Endothelial cell of umbilical vein (primary cell): Measurements from ENCODE around the gene C17orf113. TPM values are rescaled to one million over a fixed set of nuclear protein-coding genes. Genes with fewer than 3 reads are reported as not detected.
A peak's percentile ranks its signal among the peaks of the same experiment; 100 is the strongest.

Experiments used
- BruUV-seq: library from RNA; stranded (reverse); fragments of 400-500 nt; replicated peaks from 2 replicates; lab custom pipeline; 2021; lab: Mats Ljungman, UMichigan
- CTCF ChIA-PET: fragments of 300-600, 350-600 bp; sonication (Branson Sonifier 250); formaldehyde crosslinking; loops from one replicate; lab custom pipeline; 2021; ENCODE audit warnings: antibody characterized with exemption, inconsistent platforms; lab: Charles Lee
- POLR2A ChIA-PET: fragments of 300-600, 350-600 bp; sonication (Branson Sonifier 250); formaldehyde crosslinking; loops from one replicate; lab custom pipeline; 2021; ENCODE audit warnings: antibody characterized with exemption, inconsistent platforms; lab: Charles Lee
- DNase-seq: peaks from one replicate; pipeline ENCODE4 v3.0.0-alpha.2; 2011; ENCODE audit warnings: low read depth, low spot score
- FAIRE-seq: peaks from 2 replicates; lab custom pipeline; 2011; peaks lifted over from hg19 to GRCh38; lab: Jason Lieb, UNC
- H2AFZ ChIP-seq: 2 replicates; pipeline ENCODE4 v1.6.0; 2012; ENCODE audit warnings: low read depth, low read length, control low read depth, inconsistent platforms
- H3K27ac ChIP-seq: 2 replicates; pipeline ENCODE4 v1.5.1; 2011; ENCODE audit warnings: low read depth, mild to moderate bottlenecking, control low read depth, low read length, moderate library complexity; ENCODE audit not compliant: insufficient read depth
- H3K27me3 ChIP-seq, 2 experiments: 2 replicates each; pipeline versions ENCODE4 v1.6.0 to v1.6.1; 2011; ENCODE audit warnings: low read length in 2 of 2, mixed read lengths in 1 of 2; ENCODE audit not compliant: control insufficient read depth in 2 of 2, insufficient read depth in 2 of 2
- H3K36me3 ChIP-seq, 2 experiments: 2 replicates in 1 of 2; 3 replicates in 1 of 2; pipeline ENCODE4 v1.5.1; 2011; ENCODE audit warnings: low read length in 2 of 2, mild to moderate bottlenecking in 1 of 2, moderate library complexity in 1 of 2; ENCODE audit not compliant: control insufficient read depth in 2 of 2, insufficient read depth in 2 of 2; ENCODE audit errors: extremely low read depth in 1 of 2
- H3K4me1 ChIP-seq: 3 replicates; pipeline ENCODE4 v1.5.1; 2011; ENCODE audit warnings: mild to moderate bottlenecking, low read length; ENCODE audit not compliant: control insufficient read depth, insufficient read depth; ENCODE audit errors: extremely low read depth
- H3K4me2 ChIP-seq: 2 replicates; pipeline ENCODE4 v1.6.1; 2011; ENCODE audit warnings: low read length, control low read depth, mixed read lengths; ENCODE audit not compliant: insufficient read depth
- H3K4me3 ChIP-seq, 3 experiments: fragments of 200-600 bp in 1 of 3; sonication (generic), shearing (Covaris generic) in 1 of 3; replicated peaks in 1 of 3; 2 replicates each; pipeline ENCODE4 v1.5.1; 2011 to 2016; ENCODE audit warnings: control low read depth in 3 of 3, low read length in 3 of 3, mild to moderate bottlenecking in 2 of 3, inconsistent platforms in 1 of 3, low read depth in 1 of 3, moderate library complexity in 1 of 3; ENCODE audit not compliant: insufficient read depth in 1 of 3
- H3K79me2 ChIP-seq: 2 replicates; pipeline ENCODE4 v1.6.0; 2012; ENCODE audit warnings: low read length, inconsistent platforms; ENCODE audit not compliant: control insufficient read depth, insufficient read depth
- H3K9ac ChIP-seq: replicated peaks from 2 replicates; pipeline ENCODE3; 2011; ENCODE audit warnings: low read length, control low read depth; ENCODE audit not compliant: insufficient read depth; ENCODE audit errors: extremely low read depth
- H3K9me1 ChIP-seq: replicated peaks from 3 replicates; pipeline ENCODE4 v1.6.0; 2011; ENCODE audit warnings: mild to moderate bottlenecking, low read length; ENCODE audit not compliant: control insufficient read depth, insufficient read depth; ENCODE audit errors: extremely low read depth
- H3K9me3 ChIP-seq: replicated peaks from 2 replicates; pipeline ENCODE4 v1.5.1; 2012; ENCODE audit warnings: low read length, inconsistent platforms; ENCODE audit not compliant: control insufficient read depth, insufficient read depth
- H4K20me1 ChIP-seq: replicated peaks from 2 replicates; pipeline ENCODE3; 2011; ENCODE audit warnings: mild to moderate bottlenecking, low read length; ENCODE audit not compliant: control insufficient read depth, insufficient read depth; ENCODE audit errors: extremely low read depth
- CTCF ChIP-seq, 2 donors: IDR thresholded peaks; 1 replicate in 1 of 2; 2 replicates in 1 of 2; pipeline ENCODE4 v1.5.1; 2011; ENCODE audit warnings: low read length in 2 of 2, mild to moderate bottlenecking in 2 of 2, moderate library complexity in 2 of 2, control low read depth in 1 of 2, inconsistent platforms in 1 of 2, low read depth in 1 of 2; ENCODE audit not compliant: insufficient read depth in 1 of 2; ENCODE audit errors: extremely low read depth in 1 of 2
- EZH2 ChIP-seq: IDR thresholded peaks from 2 replicates; pipeline ENCODE4 v1.6.1; 2012; ENCODE audit warnings: borderline replicate concordance, low read depth, mild to moderate bottlenecking, moderate library complexity, low read length, inconsistent platforms; ENCODE audit not compliant: severe bottlenecking
- FOS ChIP-seq: IDR thresholded peaks from 2 replicates; pipeline ENCODE4 v1.6.1; 2011; ENCODE audit warnings: mild to moderate bottlenecking, low read length, moderate library complexity, borderline replicate concordance; ENCODE audit not compliant: insufficient read depth
- GATA2 ChIP-seq: IDR thresholded peaks from 2 replicates; pipeline ENCODE4 v1.7.0; 2011; ENCODE audit warnings: low read depth, mild to moderate bottlenecking, moderate library complexity, mixed read lengths, low read length; ENCODE audit not compliant: insufficient read length, insufficient read depth
- JUN ChIP-seq: IDR thresholded peaks from 2 replicates; pipeline ENCODE4 v1.6.1; 2011; ENCODE audit warnings: borderline replicate concordance, low read depth; ENCODE audit not compliant: insufficient read length, insufficient read depth
- MAX ChIP-seq: IDR thresholded peaks from 2 replicates; pipeline ENCODE4 v1.6.1; 2011; ENCODE audit not compliant: insufficient read depth, insufficient read length
- MYC ChIP-seq: IDR thresholded peaks from one replicate; pipeline ENCODE4 v1.6.1; 2011; ENCODE audit warnings: mild to moderate bottlenecking, low read depth, low read length
- POLR2A ChIP-seq: IDR thresholded peaks from 2 replicates; pipeline ENCODE4 v1.6.1; 2012; ENCODE audit warnings: low read depth, mild to moderate bottlenecking, control low read depth, low read length
- POLR2AphosphoS5 ChIP-seq: IDR thresholded peaks from 2 replicates; pipeline ENCODE4 v1.6.1; 2012; ENCODE audit warnings: low read depth, mild to moderate bottlenecking, control low read depth, low read length, moderate library complexity; ENCODE audit not compliant: insufficient read depth
- dilution Hi-C: fragments of 300-500 bp; cut with MboI; formaldehyde crosslinking; loops from one replicate; pipeline ENCODE4 v1.15.0; 2019; ENCODE audit warnings: low sequenced_read_pairs; ENCODE audit not compliant: extremely low pct_ligation_motif_present
- intact Hi-C: fragments of 100-400 bp; cut with micrococcal nuclease; formaldehyde crosslinking; loops from one replicate; pipeline ENCODE4 v1.10.0; 2022
- polyA plus RNA-seq, 4 experiments: library from polyadenylated mRNA; depleted of rRNA in 3 of 4; stranded (reverse) in 3 of 4; unstranded in 1 of 4; fragments of >200 nt; gene quantifications; 2 replicates each; pipeline versions ENCODE4 v1.2.1 to v1.2.3, GENCODE V29; 2011 to 2012; ENCODE audit warnings: missing spikeins in 1 of 4
- total RNA-seq: library from RNA; stranded (reverse); gene quantifications from 2 replicates; pipeline ENCODE4 v1.2.3, GENCODE V29; 2021

C17orf113 gene
- total and polyA plus RNA-seq, 2 donors (not counting 3 experiments of a cell fraction or from before 2014, with no cell fraction given): 0.20 to 0.30 TPM

GRCh38 chr17:42019509-42020404 is 30.6 kb downstream of the C17orf113 start, which contains the start of gene NKIRAS2:
Gene NKIRAS2, plus strand, starts transcription at chr17:42020090. Its CDS starts 1,488 bp downstream, at chr17:42021578.
- Histone ChIP-seq H3K9me3 (no peaks in the 10 kb centered on the region), H3K27ac (peak within 1 kb of the TSS; percentile 86), H4K20me1 (no peaks in the 10 kb centered on the region), H3K4me3 (peak within 1 kb of the TSS; percentile 89 to 96 (median 93)), H3K4me1 (peaks cover 24% of the 10 kb centered on the region), H3K27me3 (no peaks in the 10 kb centered on the region), H3K9ac (peak within 1 kb of the TSS; percentile 97), H3K36me3 (peaks cover 3 to 16% of the 10 kb centered on the region in 2 experiments), H2AFZ (peak within 1 kb of the TSS; percentile 66), H3K9me1 (no peaks in the 10 kb centered on the region), H3K79me2 (peaks cover 40% of the 10 kb centered on the region), H3K4me2 (peak within 1 kb of the TSS; percentile 90)
- BruUV-seq: no TSS peak
- intact Hi-C loops: loop anchor here (5.0 to 10.0 kb wide), 2 partner anchors 52 to 505 kb away; partner anchors contain the start of gene CNP
- DNase-seq (peak; percentile 89), FAIRE-seq (peak; percentile 91)
- peak; percentile 91 to 96 for TF ChIP-seq CTCF (IDR thresholded peaks at IDR 0.05; ENCODE audit: extremely low read depth in 1 of 2, insufficient read depth in 1 of 2, low read depth in 1 of 2, low read length in 2 of 2)
- TF ChIP-seq FOS: no peak
- TF ChIP-seq POLR2AphosphoS5: peak; percentile 89
- peak; percentile 92 for TF ChIP-seq POLR2A
- TF ChIP-seq EZH2: no peak
- TF ChIP-seq GATA2: no peak
- TF ChIP-seq MYC: no peak
- TF ChIP-seq JUN: no peak
- TF ChIP-seq MAX: no peak
- POLR2A ChIA-PET: interaction anchor here (0.7 kb wide), 2 partner anchors 53 to 60 kb away, joined by 3 read pairs; partner anchors contain the start of gene CNP
- dilution Hi-C loops: no loop called here
- CTCF ChIA-PET: interaction anchor here (0.6 to 1.9 kb wide), 22 partner anchors 10 to 175 kb away, joined by 3 to 13 read pairs (median 4); partner anchors contain the start of genes DHX58, GHDC and ODAD4
